K562 treated with DMSO at 1 percent for 48 hours (cell line): ENCODE measurements around the gene OR10A4. TPM values are rescaled to one million over a fixed set of nuclear protein-coding genes. Genes with fewer than 3 reads are reported as not detected.

Experiments
- total RNA-seq: library from RNA; unstranded; fragments of 300-600 nt; gene quantifications from 2 replicates; pipeline ENCODE4 v1.2.3, GENCODE V29; 2022; ENCODE audit warnings: low replicate concordance; ENCODE audit errors: extremely low read depth

The OR10A4 gene, protein sequence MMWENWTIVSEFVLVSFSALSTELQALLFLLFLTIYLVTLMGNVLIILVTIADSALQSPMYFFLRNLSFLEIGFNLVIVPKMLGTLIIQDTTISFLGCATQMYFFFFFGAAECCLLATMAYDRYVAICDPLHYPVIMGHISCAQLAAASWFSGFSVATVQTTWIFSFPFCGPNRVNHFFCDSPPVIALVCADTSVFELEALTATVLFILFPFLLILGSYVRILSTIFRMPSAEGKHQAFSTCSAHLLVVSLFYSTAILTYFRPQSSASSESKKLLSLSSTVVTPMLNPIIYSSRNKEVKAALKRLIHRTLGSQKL
- not detected in 2 replicates for total RNA-seq

DNA sequence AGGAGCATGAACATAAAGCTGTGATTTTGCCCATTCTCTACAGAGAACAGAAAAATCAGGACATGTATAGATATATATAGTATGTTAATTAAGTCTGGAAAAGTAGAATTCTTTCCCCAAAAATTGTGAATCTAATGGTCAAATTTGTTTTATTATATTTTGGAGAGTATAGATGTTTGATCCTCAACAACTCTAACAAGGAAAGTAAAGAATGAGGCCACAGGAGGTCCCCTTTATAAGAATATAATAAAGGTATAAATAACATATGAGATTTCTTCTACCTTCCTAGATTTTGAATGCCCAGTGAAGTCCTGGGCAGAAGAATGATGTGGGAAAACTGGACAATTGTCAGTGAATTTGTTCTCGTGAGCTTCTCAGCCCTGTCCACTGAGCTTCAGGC is at the start of gene OR10A4:
TSS of gene OR10A4 (plus strand) at position 301 of the 400 bp plus-strand sequence. CDS start at position 324, 23 bp downstream.

GRCh38 chr11:6845383-6845782 is 31.0 kb upstream of the OR10A4 start, which contains the start of gene OR10A5:
OR10A5 (plus strand) TSS chr11:6845683; CDS start chr11:6845683, 0 bp downstream.

DNA sequence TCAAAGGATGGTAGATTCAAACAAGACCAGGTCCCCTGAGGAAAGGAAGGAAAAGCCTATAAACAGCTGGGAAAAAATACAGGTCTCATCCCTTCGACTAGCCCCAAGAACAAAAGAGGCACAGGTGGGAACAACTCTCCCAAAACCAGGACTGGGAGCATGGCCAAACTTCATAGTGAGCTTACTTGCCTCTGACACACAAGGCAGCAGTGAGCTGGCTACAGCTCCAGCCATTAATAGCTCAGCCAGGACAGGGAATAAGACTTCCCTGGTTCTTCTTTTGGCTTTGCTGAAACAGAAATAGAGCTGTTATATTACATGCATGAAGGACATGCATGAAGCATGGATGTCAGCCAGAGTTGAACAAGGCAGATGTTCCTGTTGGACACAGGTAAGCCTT is 13.5 kb upstream of the OR10A4 start, which contains the start of gene OR10A2:
TSS of gene OR10A2 (plus strand) at position 97 of the 400 bp plus-strand sequence. CDS start 6,698 bp downstream, outside the sequence.

DNA sequence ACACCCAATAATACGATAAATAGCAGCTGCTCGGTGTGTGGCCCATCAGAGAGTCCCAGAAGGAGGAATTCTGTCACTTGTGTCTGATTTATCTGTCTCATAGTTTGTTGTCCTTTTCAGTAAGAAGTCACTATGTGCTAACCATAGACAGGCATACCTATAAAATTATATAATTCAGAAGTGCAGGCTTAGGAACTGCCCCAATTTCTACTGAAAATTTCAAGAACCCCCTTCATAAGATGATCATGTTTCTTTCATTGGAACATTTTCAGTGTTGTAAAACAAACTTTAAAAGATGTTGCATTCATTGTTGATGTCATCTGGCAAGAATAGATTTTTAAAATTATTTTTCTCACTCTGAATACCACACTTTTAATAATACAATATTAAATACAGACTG is 16.0 kb downstream of the OR10A4 start, which contains the start of gene OR2D2:
TSS of gene OR2D2 (minus strand) at position 101 of the 400 bp plus-strand sequence. CDS start at position 101, 0 bp downstream.

GRCh38 chr11:6920702-6921101 is 44.3 kb downstream of the OR10A4 start, which contains the start of gene OR2D3:
OR2D3 (plus strand) TSS chr11:6921002; CDS start chr11:6921002, 0 bp downstream.

GRCh38 chr11:6926208-6927029 is 50.0 kb downstream of the OR10A4 start, which contains the start of gene ZNF215:
ZNF215 (plus strand) TSS chr11:6926426; CDS start chr11:6932273, 5,847 bp downstream.

Other genes starting within 250 kb of the OR10A4 start
- gene DCHS1, start 220.8 kb upstream of the OR10A4 start, total RNA-seq = not detected in 2 replicates
- not detected in 2 replicates for gene MRPL17, start 193.3 kb upstream of the OR10A4 start, total RNA-seq
- gene OR2AG2, start 104.6 kb upstream of the OR10A4 start, total RNA-seq = not detected in 2 replicates
- gene OR2AG1, start 93.6 kb upstream of the OR10A4 start, total RNA-seq = not detected in 2 replicates
- not detected in 2 replicates for gene OR6A2, start 76.9 kb upstream of the OR10A4 start, total RNA-seq
- gene OR10A5, start 30.9 kb upstream of the OR10A4 start, total RNA-seq = not detected in 2 replicates
- gene OR10A2, start 13.6 kb upstream of the OR10A4 start, total RNA-seq = not detected in 2 replicates
- gene OR2D2, start 15.9 kb downstream of the OR10A4 start, total RNA-seq = not detected in 2 replicates
- not detected in 2 replicates for gene OR2D3, start 44.4 kb downstream of the OR10A4 start, total RNA-seq
- gene ZNF215, start 49.8 kb downstream of the OR10A4 start, total RNA-seq = not detected in 2 replicates
- not detected in 2 replicates for gene ZNF214, start 143.7 kb downstream of the OR10A4 start, total RNA-seq
- not detected in 2 replicates for gene NLRP14, start 143.9 kb downstream of the OR10A4 start, total RNA-seq
- gene RBMXL2, start 212.4 kb downstream of the OR10A4 start, total RNA-seq = not detected in 2 replicates